ENCODE measurements around the gene UBXN6.

Gene UBXN6

GRCh38 chr19:4455719-4456475 is 1.7 kb downstream of the UBXN6 start:
- peak; percentile 8 for DNase-seq

GRCh38 chr19:4454747-4455718 is 2.6 kb downstream of the UBXN6 start:
- DNase-seq, result no peak

GRCh38 chr19:4453232-4454179 is 4.1 kb downstream of the UBXN6 start:
- no peak for DNase-seq

GRCh38 chr19:4452230-4452990 is 5.2 kb downstream of the UBXN6 start:
- no peak for DNase-seq

GRCh38 chr19:4449639-4450028 is 8.0 kb downstream of the UBXN6 start:
- no peak for DNase-seq

GRCh38 chr19:4449022-4449638 is 8.5 kb downstream of the UBXN6 start:
- no peak for DNase-seq

GRCh38 chr19:4448147-4448985 is 9.2 kb downstream of the UBXN6 start:
- DNase-seq, result no peak

GRCh38 chr19:4447327-4448146 is 10.1 kb downstream of the UBXN6 start:
- no peak for DNase-seq

GRCh38 chr19:4446704-4447200 is 10.8 kb downstream of the UBXN6 start:
- DNase-seq, result no peak

- no peak for DNase-seq
These were observed 11.5 kb downstream of the UBXN6 start for GRCh38 chr19:4445963-4446703.

GRCh38 chr19:4444765-4445741 is 12.5 kb downstream of the UBXN6 start:
- no peak for DNase-seq

- no peak for DNase-seq
These were observed 13.4 kb downstream of the UBXN6 start for GRCh38 chr19:4443966-4444764.

- DNase-seq, result no peak
These were observed 14.4 kb downstream of the UBXN6 start for GRCh38 chr19:4443188-4443587.

GRCh38 chr19:4442819-4443146 is 14.8 kb downstream of the UBXN6 start:
- DNase-seq, result no peak

GRCh38 chr19:4441994-4442818 is 15.4 kb downstream of the UBXN6 start:
- DNase-seq, result no peak

GRCh38 chr19:4439243-4439642 is 18.4 kb downstream of the UBXN6 start:
- DNase-seq, result no peak

Data from amniotic stem cell (primary cell).